ENCODE results near the gene GPR162.

The GPR162 gene

GRCh38 chr12:6840330-6840729 is 18.7 kb downstream of the GPR162 start:
- peak overlapping the region in 5 of 11 experiments; percentile 34 to 55 (median 51); a peak in 6 of 22 replicates for H3K4me2 ChIP-seq
- no peak for TF ChIP-seq Cebpa-rat (IDR thresholded peaks at IDR 0.05)
- H3K4me1 ChIP-seq, result peaks cover 0 to 22% (median 9%) of the 10 kb centered on the region in 10 experiments; a peak in 8 of 20 replicates
- no peaks in the 10 kb centered on the region; a peak in 3 of 22 replicates for H4K20me1 ChIP-seq
- H3K27me3 ChIP-seq, result peaks cover 0 to 22% (median 0%) of the 10 kb centered on the region in 11 experiments; a peak in 4 of 22 replicates
- H3K4me3 ChIP-seq, result no peak overlapping the region
- peak overlapping the region in 2 of 11 experiments; percentile 7 to 14; a peak in 1 of 22 replicates for H3K9ac ChIP-seq
- H3K9me3 ChIP-seq (replicated peaks in 1 of 11), result no peaks in the 10 kb centered on the region
- peaks cover 0 to 4% (median 0%) of the 10 kb centered on the region in 11 experiments; a peak in 3 of 22 replicates for H3K36me3 ChIP-seq
- no peak overlapping the region for H3K27ac ChIP-seq

GRCh38 chr12:6840761-6841515 is 19.3 kb downstream of the GPR162 start, which contains the start of gene GNB3:
GNB3 (plus strand) TSS chr12:6840925; CDS start chr12:6841288, 363 bp downstream.
- peaks cover 0 to under 1% (median 0%) of the 10 kb centered on the region in 11 experiments; a peak in 3 of 22 replicates for H4K20me1 ChIP-seq
- H3K9ac ChIP-seq, result peak within 1 kb of the TSS in 2 of 11 experiments; percentile 7 to 14; a peak in 1 of 22 replicates
- H3K27ac ChIP-seq, result no peak within 1 kb of the TSS
- no peak within 1 kb of the TSS for H3K4me3 ChIP-seq
- TF ChIP-seq Cebpa-rat (IDR thresholded peaks at IDR 0.05), result no peak
- peaks cover 0 to 9% (median 2%) of the 10 kb centered on the region in 11 experiments; a peak in 8 of 22 replicates for H3K36me3 ChIP-seq
- H3K4me2 ChIP-seq, result peak within 1 kb of the TSS in 8 of 11 experiments; percentile 9 to 55 (median 47); a peak in 12 of 22 replicates
- H3K27me3 ChIP-seq, result peaks cover 0 to 22% (median 0%) of the 10 kb centered on the region in 11 experiments; a peak in 4 of 22 replicates
- H3K9me3 ChIP-seq (replicated peaks in 1 of 11), result no peaks in the 10 kb centered on the region
- peaks cover under 1 to 19% (median 9%) of the 10 kb centered on the region in 10 experiments; a peak in 11 of 20 replicates for H3K4me1 ChIP-seq

DNA sequence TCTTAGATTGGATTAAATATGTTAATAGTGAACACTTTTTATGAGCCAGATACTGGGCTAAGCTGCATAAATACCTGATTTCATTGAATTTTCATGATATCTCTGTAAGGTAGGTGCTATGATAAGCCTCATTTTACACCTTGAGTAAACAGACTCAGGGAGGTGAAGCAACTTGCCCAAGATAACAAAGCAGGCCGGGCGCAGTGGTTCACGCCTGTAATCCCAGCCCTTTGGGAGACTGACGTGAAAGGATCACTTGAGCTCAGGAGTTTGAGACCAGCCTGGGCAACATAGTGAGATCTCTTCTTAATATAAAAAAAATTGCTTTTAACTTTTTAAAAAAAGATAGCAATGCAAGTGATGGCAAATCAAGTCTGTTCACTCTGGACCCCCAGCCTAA is 20.5 kb downstream of the GPR162 start:
- H3K36me3 ChIP-seq, result peaks cover 0 to 20% (median 13%) of the 10 kb centered on the region in 11 experiments; a peak in 13 of 22 replicates

GRCh38 chr12:6843118-6843902 is 21.7 kb downstream of the GPR162 start:
- peaks cover 0 to 33% (median 25%) of the 10 kb centered on the region in 11 experiments; a peak in 15 of 22 replicates for H3K36me3 ChIP-seq
- peaks cover 8 to 24% (median 13%) of the 10 kb centered on the region in 10 experiments; a peak in 16 of 20 replicates for H3K4me1 ChIP-seq
- H3K4me2 ChIP-seq, result no peak overlapping the region
- H3K27ac ChIP-seq, result no peak overlapping the region
- TF ChIP-seq Cebpa-rat (IDR thresholded peaks at IDR 0.05), result no peak
- no peak overlapping the region for H3K9ac ChIP-seq
- peaks cover 0 to 17% (median 0%) of the 10 kb centered on the region in 11 experiments; a peak in 6 of 22 replicates for H4K20me1 ChIP-seq
- no peak overlapping the region for H3K4me3 ChIP-seq
- peaks cover 0 to 13% (median 0%) of the 10 kb centered on the region in 11 experiments; a peak in 1 of 22 replicates for H3K27me3 ChIP-seq
- no peaks in the 10 kb centered on the region for H3K9me3 ChIP-seq (replicated peaks in 1 of 11)

More for the DNA sequence above, 20.5 kb downstream of the GPR162 start:
- H3K27ac ChIP-seq, result no peak overlapping the region
- H3K9ac ChIP-seq, result no peak overlapping the region
- no peak overlapping the region for H3K4me3 ChIP-seq
- peaks cover 8 to 22% (median 12%) of the 10 kb centered on the region in 10 experiments; a peak in 16 of 20 replicates for H3K4me1 ChIP-seq
- no peak for TF ChIP-seq Cebpa-rat (IDR thresholded peaks at IDR 0.05)
- peaks cover 0 to 8% (median 0%) of the 10 kb centered on the region in 11 experiments; a peak in 6 of 22 replicates for H4K20me1 ChIP-seq
- no peaks in the 10 kb centered on the region for H3K9me3 ChIP-seq (replicated peaks in 1 of 11)
- no peak overlapping the region for H3K4me2 ChIP-seq
- peaks cover 0 to 22% (median 0%) of the 10 kb centered on the region in 11 experiments; a peak in 3 of 22 replicates for H3K27me3 ChIP-seq

GRCh38 chr12:6845395-6845794 is 23.8 kb downstream of the GPR162 start:
- no peak overlapping the region for H3K9ac ChIP-seq
- no peak overlapping the region for H3K4me2 ChIP-seq
- no peaks in the 10 kb centered on the region for H3K27me3 ChIP-seq
- TF ChIP-seq Cebpa-rat (IDR thresholded peaks at IDR 0.05), result no peak
- H3K4me1 ChIP-seq, result peaks cover 15 to 31% (median 21%) of the 10 kb centered on the region in 10 experiments
- H4K20me1 ChIP-seq, result peaks cover 0 to 17% (median 0%) of the 10 kb centered on the region in 11 experiments; a peak in 6 of 22 replicates
- no peaks in the 10 kb centered on the region for H3K9me3 ChIP-seq (replicated peaks in 1 of 11)
- no peak overlapping the region for H3K27ac ChIP-seq
- H3K4me3 ChIP-seq, result no peak overlapping the region
- H3K36me3 ChIP-seq, result peaks cover 0 to 53% (median 44%) of the 10 kb centered on the region in 11 experiments; a peak in 18 of 22 replicates

DNA sequence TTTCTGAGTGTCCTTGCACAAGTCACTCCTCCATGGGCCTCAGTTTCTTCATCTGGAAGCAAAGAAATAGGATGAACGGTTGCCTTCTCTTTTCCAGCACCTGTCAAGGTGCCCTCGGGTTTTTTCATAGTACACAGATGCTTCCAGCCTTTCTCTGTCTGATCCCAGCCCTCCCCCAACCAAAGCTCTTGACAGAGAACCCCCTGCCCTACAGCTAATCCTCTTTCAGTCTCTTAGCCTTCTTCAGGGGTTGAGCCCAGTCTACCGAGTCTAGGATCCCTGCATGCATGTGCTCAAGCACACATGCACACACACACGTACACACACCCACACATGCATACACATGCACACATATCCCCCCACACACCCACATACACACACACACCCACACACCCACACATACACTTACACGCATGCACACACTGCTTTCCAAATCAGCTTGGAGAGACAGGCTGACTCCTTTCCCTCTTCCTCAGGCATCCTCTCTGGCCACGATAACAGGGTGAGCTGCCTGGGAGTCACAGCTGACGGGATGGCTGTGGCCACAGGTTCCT is 24.8 kb downstream of the GPR162 start:
- Histone ChIP-seq H3K4me2 (peak overlapping the region in 5 of 11 experiments; percentile 12 to 53 (median 39); a peak in 8 of 22 replicates), H3K4me3 (no peak overlapping the region), H3K27ac (no peak overlapping the region), H3K9me3 (replicated peaks in 1 of 11) (no peaks in the 10 kb centered on the region), H3K9ac (peak overlapping the region in 6 of 11 experiments; percentile 4 to 46 (median 30); a peak in 5 of 22 replicates), H4K20me1 (peaks cover 0 to 17% (median 0%) of the 10 kb centered on the region in 11 experiments; a peak in 6 of 22 replicates), H3K36me3 (peaks cover 0 to 53% (median 44%) of the 10 kb centered on the region in 11 experiments; a peak in 18 of 22 replicates), H3K4me1 (peaks cover 21 to 37% (median 27%) of the 10 kb centered on the region in 10 experiments), H3K27me3 (no peaks in the 10 kb centered on the region)
- no peak for TF ChIP-seq Cebpa-rat (IDR thresholded peaks at IDR 0.05)

GRCh38 chr12:6847676-6848075 is 26.1 kb downstream of the GPR162 start:
- no peak overlapping the region for H3K4me3 ChIP-seq
- H3K9me3 ChIP-seq (replicated peaks in 1 of 11), result no peaks in the 10 kb centered on the region
- peaks cover 0 to 17% (median 0%) of the 10 kb centered on the region in 11 experiments; a peak in 6 of 22 replicates for H4K20me1 ChIP-seq
- H3K9ac ChIP-seq, result no peak overlapping the region; a peak in 1 of 22 replicates
- peaks cover 21 to 37% (median 27%) of the 10 kb centered on the region in 10 experiments for H3K4me1 ChIP-seq
- peaks cover 0 to 53% (median 44%) of the 10 kb centered on the region in 11 experiments; a peak in 18 of 22 replicates for H3K36me3 ChIP-seq
- no peak for TF ChIP-seq Cebpa-rat (IDR thresholded peaks at IDR 0.05)
- no peak overlapping the region for H3K27ac ChIP-seq
- no peak overlapping the region for H3K4me2 ChIP-seq
- no peaks in the 10 kb centered on the region for H3K27me3 ChIP-seq

- Histone ChIP-seq H3K4me2 (peak overlapping the region; percentile 87 to 100 (median 99); a peak in 18 of 22 replicates), H3K9ac (peak overlapping the region in 9 of 11 experiments; percentile 80 to 92 (median 85); a peak in 15 of 22 replicates)
These were observed 27.8 kb downstream of the GPR162 start for GRCh38 chr12:6849427-6849826.

More at GRCh38 chr12:6849427-6849826, 27.8 kb downstream of the GPR162 start:
- no peaks in the 10 kb centered on the region for H3K9me3 ChIP-seq (replicated peaks in 1 of 11)
- peaks cover 0 to 24% (median 12%) of the 10 kb centered on the region in 11 experiments; a peak in 13 of 22 replicates for H4K20me1 ChIP-seq
- H3K4me3 ChIP-seq, result peak overlapping the region in 7 of 10 experiments; percentile 3 to 77 (median 69); a peak in 10 of 20 replicates
- H3K27me3 ChIP-seq, result no peaks in the 10 kb centered on the region
- H3K27ac ChIP-seq, result no peak overlapping the region
- H3K36me3 ChIP-seq, result peaks cover 0 to 61% (median 49%) of the 10 kb centered on the region in 11 experiments; a peak in 18 of 22 replicates
- TF ChIP-seq Cebpa-rat (IDR thresholded peaks at IDR 0.05), result no peak
- peaks cover 35 to 52% (median 41%) of the 10 kb centered on the region in 10 experiments for H3K4me1 ChIP-seq
